Bronchial epithelial cell (primary cell): ENCODE measurements around the gene TNRC6B. TPM values are rescaled to one million over a fixed set of nuclear protein-coding genes. Genes with fewer than 3 reads are reported as not detected.
"Not testable (repeated sequence)": the region's sequence is repeated elsewhere in the genome, so short reads cannot be mapped to it uniquely, and the experiment has no call there.

Experiments used
- DNase-seq: peaks from one replicate; pipeline ENCODE4 v3.0.0-alpha.2; 2010; ENCODE audit warnings: low read depth
- FAIRE-seq: peaks from 2 replicates; lab custom pipeline; 2011; peaks lifted over from hg19 to GRCh38; lab: Jason Lieb, UNC
- H3K27me3 ChIP-seq: 2 replicates; pipeline ENCODE4 v1.5.1; 2011; ENCODE audit warnings: low read length; ENCODE audit not compliant: control insufficient read depth, insufficient read depth
- H3K36me3 ChIP-seq: 2 replicates; pipeline ENCODE4 v1.5.1; 2011; ENCODE audit warnings: low read length; ENCODE audit not compliant: control insufficient read depth, insufficient read depth
- H3K4me3 ChIP-seq: 2 replicates; pipeline ENCODE4 v1.5.1; 2011; ENCODE audit warnings: mild to moderate bottlenecking, low read depth, low read length, control low read depth
- total RNA-seq: library from RNA; depleted of rRNA; stranded (reverse); fragments of >200 nt; gene quantifications from 2 replicates; pipeline ENCODE4 v1.2.1, GENCODE V29; 2014
- TF ChIP-seq, protein P1 (sequence below): IDR thresholded peaks from 2 replicates; pipeline ENCODE4 v1.5.1; 2011; ENCODE audit warnings: mild to moderate bottlenecking, moderate library complexity, low read length, control low read depth, inconsistent platforms; ENCODE audit not compliant: insufficient read depth, severe bottlenecking

Gene TNRC6B
- total RNA-seq, 1 donor from 2014 or later, result 8.4 TPM

DNA sequence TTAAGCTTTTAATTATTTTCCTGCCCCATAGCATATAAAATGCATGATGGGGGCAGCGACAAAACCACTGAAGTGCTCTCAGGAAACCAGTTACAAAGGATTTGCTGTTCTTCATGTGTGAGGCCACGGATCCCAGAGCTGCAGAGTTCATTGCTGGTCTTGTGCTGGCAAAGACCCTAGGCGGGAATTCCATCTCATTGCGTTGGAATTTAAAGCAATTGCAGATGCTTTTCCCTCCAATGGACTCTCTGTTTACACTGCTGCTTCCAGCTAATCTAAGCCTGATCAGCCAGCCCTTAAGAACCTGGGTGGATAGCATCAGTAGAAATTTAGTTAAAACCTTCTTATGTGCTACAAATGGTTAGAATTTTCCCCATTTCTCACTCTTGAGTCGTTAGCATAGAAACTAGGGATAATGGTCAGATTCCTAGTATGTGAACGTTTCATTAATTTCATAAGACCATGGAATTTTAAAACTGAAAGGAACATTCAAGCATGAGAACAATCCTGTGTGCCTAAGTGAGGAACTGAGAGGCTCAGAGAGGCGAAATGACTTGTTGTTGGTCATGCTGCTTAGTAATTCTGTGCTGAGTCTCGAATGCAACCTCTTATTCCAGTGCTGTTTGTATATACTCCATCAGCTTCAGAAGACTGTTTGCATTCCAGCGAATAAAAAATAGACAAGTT lies 132.5 kb downstream of the TNRC6B start:
- no peaks in the 10 kb centered on the region for H3K27me3 ChIP-seq
- FAIRE-seq (no peak), DNase-seq (no peak)
- no peak overlapping the region for H3K4me3 ChIP-seq
- TF ChIP-seq, protein P1, sequence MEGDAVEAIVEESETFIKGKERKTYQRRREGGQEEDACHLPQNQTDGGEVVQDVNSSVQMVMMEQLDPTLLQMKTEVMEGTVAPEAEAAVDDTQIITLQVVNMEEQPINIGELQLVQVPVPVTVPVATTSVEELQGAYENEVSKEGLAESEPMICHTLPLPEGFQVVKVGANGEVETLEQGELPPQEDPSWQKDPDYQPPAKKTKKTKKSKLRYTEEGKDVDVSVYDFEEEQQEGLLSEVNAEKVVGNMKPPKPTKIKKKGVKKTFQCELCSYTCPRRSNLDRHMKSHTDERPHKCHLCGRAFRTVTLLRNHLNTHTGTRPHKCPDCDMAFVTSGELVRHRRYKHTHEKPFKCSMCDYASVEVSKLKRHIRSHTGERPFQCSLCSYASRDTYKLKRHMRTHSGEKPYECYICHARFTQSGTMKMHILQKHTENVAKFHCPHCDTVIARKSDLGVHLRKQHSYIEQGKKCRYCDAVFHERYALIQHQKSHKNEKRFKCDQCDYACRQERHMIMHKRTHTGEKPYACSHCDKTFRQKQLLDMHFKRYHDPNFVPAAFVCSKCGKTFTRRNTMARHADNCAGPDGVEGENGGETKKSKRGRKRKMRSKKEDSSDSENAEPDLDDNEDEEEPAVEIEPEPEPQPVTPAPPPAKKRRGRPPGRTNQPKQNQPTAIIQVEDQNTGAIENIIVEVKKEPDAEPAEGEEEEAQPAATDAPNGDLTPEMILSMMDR, result no peak
- H3K36me3 ChIP-seq, result peaks cover 7% of the 10 kb centered on the region

DNA sequence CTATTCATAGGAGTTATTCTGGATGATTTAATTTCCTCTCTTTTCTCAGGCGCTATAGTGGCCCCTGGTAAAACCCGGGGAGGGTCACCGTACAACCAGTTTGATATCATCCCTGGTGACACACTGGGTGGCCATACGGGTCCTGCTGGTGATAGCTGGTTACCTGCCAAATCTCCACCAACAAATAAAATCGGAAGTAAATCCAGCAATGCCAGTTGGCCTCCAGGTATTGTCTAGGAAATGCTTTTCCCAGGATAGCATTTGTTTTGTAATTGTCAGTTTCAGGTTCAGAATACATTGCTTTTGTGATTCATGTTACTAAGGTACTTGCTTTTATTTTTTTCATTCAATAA lies 133.0 kb downstream of the TNRC6B start:
- H3K27me3 ChIP-seq, result no peaks in the 10 kb centered on the region
- FAIRE-seq (no peak), DNase-seq (no peak)
- TF ChIP-seq, protein P1, result no peak
- peaks cover 9% of the 10 kb centered on the region for H3K36me3 ChIP-seq
- H3K4me3 ChIP-seq, result no peak overlapping the region

DNA sequence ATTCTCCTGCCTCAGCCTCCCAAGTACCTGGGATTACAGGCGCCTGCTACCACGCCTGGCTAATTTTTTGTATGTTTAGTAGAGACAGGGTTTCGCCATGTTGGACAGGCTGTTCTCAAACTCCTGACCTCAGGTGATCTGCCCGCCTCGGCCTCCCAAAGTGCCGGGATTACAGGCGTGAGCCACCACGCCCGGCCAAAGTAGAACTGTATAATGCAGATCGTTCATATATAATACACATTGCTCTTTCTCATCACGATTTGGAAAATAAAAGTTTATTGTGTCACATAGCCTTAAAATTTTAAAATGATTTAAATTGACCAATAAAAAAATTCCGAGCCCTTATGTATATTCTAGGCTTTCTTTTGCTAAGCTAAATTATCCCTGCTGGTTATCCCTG lies 133.9 kb downstream of the TNRC6B start:
- FAIRE-seq, H3K36me3 ChIP-seq, DNase-seq, H3K27me3 ChIP-seq, H3K4me3 ChIP-seq: not testable (repeated sequence)

DNA sequence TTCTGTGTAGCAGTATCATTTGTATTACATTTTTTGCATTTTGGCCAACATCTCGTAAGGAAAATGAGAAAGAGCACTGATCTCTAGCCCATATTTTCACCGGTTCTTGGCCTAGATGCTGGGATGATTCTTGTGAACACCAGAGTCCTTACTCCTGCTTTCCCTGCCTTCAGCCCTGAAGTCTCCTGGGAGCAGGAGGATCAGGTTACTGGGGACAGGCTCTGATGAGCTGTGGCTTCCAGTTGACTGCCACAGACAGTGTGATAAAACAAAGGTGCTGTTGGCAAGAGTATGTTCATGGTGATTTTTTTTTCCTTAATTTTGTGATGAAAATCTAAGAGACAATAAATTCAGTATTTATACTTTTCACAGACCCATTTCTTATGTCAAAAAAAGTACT lies 134.3 kb downstream of the TNRC6B start:
- TF ChIP-seq, protein P1, result no peak
- peaks cover 9% of the 10 kb centered on the region for H3K36me3 ChIP-seq
- no peaks in the 10 kb centered on the region for H3K27me3 ChIP-seq
- FAIRE-seq (no peak), DNase-seq (no peak)
- no peak overlapping the region for H3K4me3 ChIP-seq

DNA sequence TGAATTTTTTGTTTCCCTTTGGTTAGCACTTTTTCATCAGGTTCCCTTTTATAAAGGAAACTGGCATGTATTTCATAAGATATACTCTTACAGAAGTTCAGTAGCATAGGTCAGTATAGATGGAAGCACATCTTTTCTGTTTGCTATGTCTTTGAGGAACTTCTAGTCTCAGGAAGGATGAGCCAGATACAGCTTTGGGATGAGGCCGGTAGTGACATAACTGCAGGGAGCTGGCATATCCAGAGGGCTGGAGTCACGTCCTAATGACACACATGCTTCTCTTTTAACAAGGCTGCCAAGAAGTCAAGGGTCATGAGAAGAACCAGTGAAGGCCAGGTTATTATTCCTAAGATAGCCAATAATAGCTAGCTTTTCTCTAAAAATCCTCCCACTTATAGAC lies 135.3 kb downstream of the TNRC6B start:
- FAIRE-seq (no peak), DNase-seq (no peak)
- peaks cover 9% of the 10 kb centered on the region for H3K36me3 ChIP-seq
- H3K27me3 ChIP-seq, result no peaks in the 10 kb centered on the region
- TF ChIP-seq, protein P1, result no peak
- no peak overlapping the region for H3K4me3 ChIP-seq

DNA sequence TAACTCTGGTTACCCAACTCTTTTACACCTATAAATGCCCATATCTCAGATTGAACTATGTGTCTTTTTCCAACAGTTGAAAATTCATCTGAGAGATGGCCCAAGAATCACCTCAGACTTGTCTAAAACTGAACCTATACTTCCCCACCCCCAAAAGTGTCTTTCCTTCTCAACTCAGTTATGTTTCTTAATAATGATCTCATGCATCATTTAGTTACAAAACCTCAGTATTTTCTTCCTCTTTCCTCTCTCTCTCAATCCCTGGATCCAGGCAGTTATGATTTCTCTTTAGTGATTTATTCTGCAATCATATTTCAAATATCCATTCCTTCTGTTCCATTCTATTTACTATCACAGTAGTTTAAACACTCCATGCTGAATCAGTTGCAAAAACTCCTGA lies 136.3 kb downstream of the TNRC6B start:
- H3K4me3 ChIP-seq, result no peak overlapping the region
- no peak for FAIRE-seq
- no peak for DNase-seq
- H3K36me3 ChIP-seq, result peaks cover 9% of the 10 kb centered on the region
- H3K27me3 ChIP-seq, result no peaks in the 10 kb centered on the region
- TF ChIP-seq, protein P1, result no peak
